DOHH2 (cell line): ENCODE results near the gene RGS8.

Experiments
- CTCF ChIP-seq: fragments of 200-600 bp; sonication (generic); IDR thresholded peaks from one replicate; pipeline ENCODE4 v1.5.1; 2014; ENCODE audit warnings: antibody characterized with exemption, mild to moderate bottlenecking, low read depth, low read length; ENCODE audit not compliant: poor library complexity, severe bottlenecking
- EZH2phosphoT487 ChIP-seq: fragments of 200-600 bp; sonication (generic); IDR thresholded peaks from 2 replicates; pipeline ENCODE4 v1.6.1; 2017; ENCODE audit warnings: borderline replicate concordance, mild to moderate bottlenecking, antibody characterized with exemption, low read length, moderate library complexity, mixed read lengths

GRCh38 chr1:182707122-182707521, 22.7 kb upstream of the RGS8 start:
- TF ChIP-seq CTCF (no peak), EZH2phosphoT487 (no peak)
